Effector memory CD4-positive, alpha-beta T cell (primary cell): ENCODE data around the gene ANO3.

ENCODE experiments used
- DNase-seq, 3 donors: peaks; one replicate each; pipeline ENCODE4 v3.0.0-alpha.2; 2020
- H3K27ac ChIP-seq: 2 replicates; pipeline ENCODE4 v1.7.0; 2013; ENCODE audit warnings: mild to moderate bottlenecking, low read length, moderate library complexity; ENCODE audit not compliant: insufficient read depth, poor library complexity, severe bottlenecking
- H3K27me3 ChIP-seq: replicated peaks from 2 replicates; pipeline ENCODE4 v1.7.0; 2013; ENCODE audit warnings: mild to moderate bottlenecking, low read length; ENCODE audit not compliant: insufficient read depth, control insufficient read depth, poor library complexity, severe bottlenecking
- H3K36me3 ChIP-seq: 2 replicates; pipeline ENCODE4 v1.7.0; 2013; ENCODE audit warnings: mild to moderate bottlenecking, low read length, moderate library complexity; ENCODE audit not compliant: control insufficient read depth, insufficient read depth
- H3K4me1 ChIP-seq: 2 replicates; pipeline ENCODE4 v1.7.0; 2013; ENCODE audit warnings: low read length, mild to moderate bottlenecking; ENCODE audit not compliant: control insufficient read depth, insufficient read depth, poor library complexity, severe bottlenecking
- H3K4me3 ChIP-seq: 2 replicates; pipeline ENCODE4 v1.7.0; 2013; ENCODE audit warnings: low read length, low read depth, mild to moderate bottlenecking; ENCODE audit not compliant: insufficient read depth, poor library complexity, severe bottlenecking
- H3K9me3 ChIP-seq: 2 replicates; pipeline ENCODE4 v1.7.0; 2013; ENCODE audit warnings: mild to moderate bottlenecking, low read length, moderate library complexity; ENCODE audit not compliant: control insufficient read depth

ANO3 gene

GRCh38 chr11:26519469-26519868 is 187.5 kb downstream of the ANO3 start:
- DNase-seq: no peak
- Histone ChIP-seq H3K4me1 (no peaks in the 10 kb centered on the region), H3K36me3 (no peaks in the 10 kb centered on the region), H3K27ac (no peak overlapping the region), H3K27me3 (no peaks in the 10 kb centered on the region), H3K9me3 (no peaks in the 10 kb centered on the region), H3K4me3 (no peak overlapping the region)

- DNase-seq: no peak
- Histone ChIP-seq H3K9me3 (no peaks in the 10 kb centered on the region), H3K27ac (no peak overlapping the region), H3K27me3 (no peaks in the 10 kb centered on the region), H3K4me1 (no peaks in the 10 kb centered on the region), H3K4me3 (no peak overlapping the region), H3K36me3 (no peaks in the 10 kb centered on the region)
These were observed 191.1 kb downstream of the ANO3 start for GRCh38 chr11:26522912-26523610.

GRCh38 chr11:26527685-26528084 is 195.8 kb downstream of the ANO3 start:
- Histone ChIP-seq H3K27ac (no peak overlapping the region), H3K4me1 (no peaks in the 10 kb centered on the region), H3K4me3 (no peak overlapping the region), H3K27me3 (no peaks in the 10 kb centered on the region), H3K36me3 (no peaks in the 10 kb centered on the region), H3K9me3 (no peaks in the 10 kb centered on the region)
- no peak for DNase-seq

- no peak for DNase-seq
- Histone ChIP-seq H3K4me1 (no peaks in the 10 kb centered on the region), H3K36me3 (no peaks in the 10 kb centered on the region), H3K27ac (no peak overlapping the region), H3K9me3 (no peaks in the 10 kb centered on the region), H3K27me3 (no peaks in the 10 kb centered on the region), H3K4me3 (no peak overlapping the region)
These were observed 205.4 kb downstream of the ANO3 start for GRCh38 chr11:26537341-26537740.

- Histone ChIP-seq H3K27ac (no peak overlapping the region), H3K9me3 (no peaks in the 10 kb centered on the region), H3K27me3 (no peaks in the 10 kb centered on the region), H3K4me3 (no peak overlapping the region), H3K4me1 (no peaks in the 10 kb centered on the region), H3K36me3 (no peaks in the 10 kb centered on the region)
- no peak for DNase-seq
These were observed 207.6 kb downstream of the ANO3 start for GRCh38 chr11:26539517-26539916.

- Histone ChIP-seq H3K27ac (no peak overlapping the region), H3K4me1 (no peaks in the 10 kb centered on the region)
- no peak for DNase-seq
These were observed 209.9 kb downstream of the ANO3 start for GRCh38 chr11:26541870-26542269.

GRCh38 chr11:26549176-26549575 is 217.2 kb downstream of the ANO3 start:
- no peak for DNase-seq
- Histone ChIP-seq H3K9me3 (no peaks in the 10 kb centered on the region), H3K27ac (no peak overlapping the region), H3K4me3 (no peak overlapping the region), H3K27me3 (no peaks in the 10 kb centered on the region), H3K4me1 (no peaks in the 10 kb centered on the region), H3K36me3 (no peaks in the 10 kb centered on the region)

More at GRCh38 chr11:26541870-26542269, 209.9 kb downstream of the ANO3 start:
- H3K4me3 ChIP-seq: no peak overlapping the region
- H3K36me3 ChIP-seq: no peaks in the 10 kb centered on the region
- H3K27me3 ChIP-seq: no peaks in the 10 kb centered on the region
- H3K9me3 ChIP-seq: no peaks in the 10 kb centered on the region

GRCh38 chr11:26550022-26550421 is 218.1 kb downstream of the ANO3 start:
- DNase-seq: no peak
- H3K36me3 ChIP-seq: no peaks in the 10 kb centered on the region
- H3K4me1 ChIP-seq: no peaks in the 10 kb centered on the region
- H3K27me3 ChIP-seq: no peaks in the 10 kb centered on the region
- H3K4me3 ChIP-seq: no peak overlapping the region
- no peaks in the 10 kb centered on the region for H3K9me3 ChIP-seq
- no peak overlapping the region for H3K27ac ChIP-seq

- Histone ChIP-seq H3K9me3 (no peaks in the 10 kb centered on the region), H3K27me3 (no peaks in the 10 kb centered on the region), H3K27ac (no peak overlapping the region), H3K4me3 (no peak overlapping the region), H3K36me3 (no peaks in the 10 kb centered on the region), H3K4me1 (no peaks in the 10 kb centered on the region)
- no peak for DNase-seq
These were observed 219.4 kb downstream of the ANO3 start for GRCh38 chr11:26551186-26551801.

GRCh38 chr11:26553182-26553581 is 221.3 kb downstream of the ANO3 start:
- no peaks in the 10 kb centered on the region for H3K27me3 ChIP-seq
- H3K36me3 ChIP-seq: no peaks in the 10 kb centered on the region
- no peaks in the 10 kb centered on the region for H3K4me1 ChIP-seq
- DNase-seq: no peak
- H3K27ac ChIP-seq: no peak overlapping the region
- H3K9me3 ChIP-seq: no peaks in the 10 kb centered on the region
- no peak overlapping the region for H3K4me3 ChIP-seq
